GM10248 (cell line): ENCODE data around the gene PRPS1.
"Not testable (repeated sequence)": the region's sequence is repeated elsewhere in the genome, so short reads cannot be mapped to it uniquely, and the experiment has no call there.

ENCODE experiments used
- CTCF ChIA-PET: fragments of 300-600 bp; sonication (Branson Sonifier 250); formaldehyde crosslinking; extraction: SDS; loops from one replicate; lab custom pipeline; 2021; ENCODE audit warnings: antibody characterized with exemption; lab: Yijun Ruan, JAX
- POLR2A ChIA-PET: fragments of 350-650 bp; sonication (Branson Sonifier 250); formaldehyde crosslinking; extraction: SDS; loops from one replicate; lab custom pipeline; 2020; ENCODE audit warnings: antibody characterized with exemption; lab: Yijun Ruan, JAX
- DNase-seq: peaks from one replicate; pipeline ENCODE4 v3.0.0; 2012; ENCODE audit errors: extremely low spot score
- TF ChIP-seq, protein P1 (sequence below): IDR thresholded peaks from 2 replicates; pipeline ENCODE4 v1.5.1; 2012; ENCODE audit warnings: mild to moderate bottlenecking, low read depth; ENCODE audit errors: extremely low read depth, missing control alignments, control extremely low read depth

PRPS1 gene

DNA sequence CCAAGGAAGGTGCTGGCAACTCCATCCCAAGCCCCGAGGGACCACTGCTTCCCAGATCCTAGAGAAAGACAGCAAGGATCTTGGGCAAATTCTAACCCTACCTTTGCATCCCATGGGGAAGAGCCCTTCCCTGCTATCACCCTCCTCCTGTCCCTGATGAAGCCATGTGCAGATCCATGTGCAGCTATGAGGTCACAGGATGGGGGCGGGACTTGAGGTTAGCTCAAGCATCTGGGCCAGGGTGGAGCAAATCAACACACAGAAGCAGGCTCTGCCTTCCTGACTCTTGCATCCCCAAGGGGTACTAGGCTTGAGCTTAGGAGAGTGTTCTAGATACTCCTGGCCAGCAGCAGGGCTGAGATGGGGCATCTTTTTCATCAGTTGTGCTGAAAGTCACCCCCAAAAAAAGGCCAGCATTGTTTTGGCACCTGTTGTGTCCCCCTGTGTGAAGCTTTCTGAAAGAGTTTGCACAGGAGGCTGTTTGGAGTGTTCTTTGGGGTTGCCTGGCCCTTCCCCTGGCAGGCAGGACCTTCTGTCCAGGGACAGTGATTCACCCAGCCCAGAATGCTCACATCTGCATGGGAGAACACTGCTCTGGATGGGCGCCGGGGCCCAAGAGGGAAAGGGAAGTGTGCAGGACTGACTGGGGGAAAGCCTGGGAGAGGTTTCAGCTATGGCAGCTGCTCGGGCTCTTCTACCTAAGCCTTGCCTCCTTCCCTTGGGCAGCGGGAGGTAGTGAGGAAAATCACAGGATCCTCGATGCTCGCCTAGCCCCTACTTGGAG, 50.8 kb downstream of the PRPS1 start:
- ChIA-PET CTCF (interaction anchor here (2.3 to 17.6 kb wide), 2 partner anchors 8 to 36 kb away, joined by 8 to 304 read pairs; no protein-coding TSS in a partner anchor), POLR2A (interaction anchor here (1.0 to 1.1 kb wide), 3 partner anchors 32 to 37 kb away, joined by 4 to 7 read pairs (median 5); no protein-coding TSS in a partner anchor)
- no peak for DNase-seq
- TF ChIP-seq, protein P1, sequence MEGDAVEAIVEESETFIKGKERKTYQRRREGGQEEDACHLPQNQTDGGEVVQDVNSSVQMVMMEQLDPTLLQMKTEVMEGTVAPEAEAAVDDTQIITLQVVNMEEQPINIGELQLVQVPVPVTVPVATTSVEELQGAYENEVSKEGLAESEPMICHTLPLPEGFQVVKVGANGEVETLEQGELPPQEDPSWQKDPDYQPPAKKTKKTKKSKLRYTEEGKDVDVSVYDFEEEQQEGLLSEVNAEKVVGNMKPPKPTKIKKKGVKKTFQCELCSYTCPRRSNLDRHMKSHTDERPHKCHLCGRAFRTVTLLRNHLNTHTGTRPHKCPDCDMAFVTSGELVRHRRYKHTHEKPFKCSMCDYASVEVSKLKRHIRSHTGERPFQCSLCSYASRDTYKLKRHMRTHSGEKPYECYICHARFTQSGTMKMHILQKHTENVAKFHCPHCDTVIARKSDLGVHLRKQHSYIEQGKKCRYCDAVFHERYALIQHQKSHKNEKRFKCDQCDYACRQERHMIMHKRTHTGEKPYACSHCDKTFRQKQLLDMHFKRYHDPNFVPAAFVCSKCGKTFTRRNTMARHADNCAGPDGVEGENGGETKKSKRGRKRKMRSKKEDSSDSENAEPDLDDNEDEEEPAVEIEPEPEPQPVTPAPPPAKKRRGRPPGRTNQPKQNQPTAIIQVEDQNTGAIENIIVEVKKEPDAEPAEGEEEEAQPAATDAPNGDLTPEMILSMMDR = no peak

DNA sequence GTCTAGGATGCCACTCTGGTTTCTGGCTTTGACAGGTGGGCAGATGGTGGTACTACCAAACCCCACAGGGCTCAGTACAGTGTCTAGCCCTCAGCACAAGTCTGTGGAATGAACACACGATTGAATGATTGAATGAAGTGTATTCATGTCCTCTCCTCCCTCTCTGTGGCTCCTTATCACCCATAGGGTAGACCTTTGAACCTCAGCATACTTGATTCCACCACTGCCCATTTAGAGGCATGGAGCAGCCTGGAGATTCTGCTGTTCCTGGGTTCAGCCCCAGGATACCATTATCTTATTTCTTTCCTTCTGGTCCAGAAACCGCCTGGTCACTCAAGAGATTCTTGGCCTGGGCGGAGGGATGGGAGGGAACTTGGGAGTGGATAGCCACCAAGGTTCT, 53.9 kb downstream of the PRPS1 start:
- ChIA-PET POLR2A (no interaction called here), CTCF (interaction anchor here (1.2 to 17.6 kb wide), 2 partner anchors 9 to 33 kb away, joined by 8 to 304 read pairs; no protein-coding TSS in a partner anchor)
- DNase-seq = no peak
- TF ChIP-seq, protein P1 = no peak

GRCh38 chrX:107683124-107683895, 55.0 kb downstream of the PRPS1 start:
- DNase-seq = no peak
- POLR2A ChIA-PET = interaction anchor here (1.5 kb wide), 1 partner anchor 9 kb away, joined by 4 read pairs; no protein-coding TSS in a partner anchor
- CTCF ChIA-PET = interaction anchor here (1.7 to 17.6 kb wide), 2 partner anchors 10 to 32 kb away, joined by 8 to 304 read pairs; no protein-coding TSS in a partner anchor
- TF ChIP-seq, protein P1 = no peak

GRCh38 chrX:107683931-107684330, 55.6 kb downstream of the PRPS1 start:
- ChIA-PET CTCF (interaction anchor here (1.7 to 17.6 kb wide), 2 partner anchors 11 to 32 kb away, joined by 8 to 304 read pairs; no protein-coding TSS in a partner anchor), POLR2A (interaction anchor here (1.5 to 1.7 kb wide), 2 partner anchors 10 to 31 kb away, joined by 4 read pairs; no protein-coding TSS in a partner anchor)

GRCh38 chrX:107684956-107685385, 56.7 kb downstream of the PRPS1 start:
- TF ChIP-seq, protein P1 = no peak
- peak; percentile 23 for DNase-seq
- ChIA-PET POLR2A (interaction anchor here (0.6 to 1.7 kb wide), 3 partner anchors 11 to 30 kb away, joined by 4 to 5 read pairs (median 4); no protein-coding TSS in a partner anchor), CTCF (interaction anchor here (1.7 to 17.6 kb wide), 2 partner anchors 12 to 31 kb away, joined by 8 to 304 read pairs; no protein-coding TSS in a partner anchor)

More at GRCh38 chrX:107683931-107684330, 55.6 kb downstream of the PRPS1 start:
- TF ChIP-seq, protein P1 = no peak
- no peak for DNase-seq

GRCh38 chrX:107685586-107685985, 57.3 kb downstream of the PRPS1 start:
- ChIA-PET CTCF (interaction anchor here (0.8 to 17.6 kb wide), 2 partner anchors 30 to 34 kb away, joined by 3 to 304 read pairs; no protein-coding TSS in a partner anchor), POLR2A (interaction anchor here (0.6 to 1.7 kb wide), 2 partner anchors 24 to 29 kb away, joined by 4 to 5 read pairs; no protein-coding TSS in a partner anchor)
- DNase-seq = not testable (repeated sequence)
